ENCODE data around the gene RPP25L.

DNA sequence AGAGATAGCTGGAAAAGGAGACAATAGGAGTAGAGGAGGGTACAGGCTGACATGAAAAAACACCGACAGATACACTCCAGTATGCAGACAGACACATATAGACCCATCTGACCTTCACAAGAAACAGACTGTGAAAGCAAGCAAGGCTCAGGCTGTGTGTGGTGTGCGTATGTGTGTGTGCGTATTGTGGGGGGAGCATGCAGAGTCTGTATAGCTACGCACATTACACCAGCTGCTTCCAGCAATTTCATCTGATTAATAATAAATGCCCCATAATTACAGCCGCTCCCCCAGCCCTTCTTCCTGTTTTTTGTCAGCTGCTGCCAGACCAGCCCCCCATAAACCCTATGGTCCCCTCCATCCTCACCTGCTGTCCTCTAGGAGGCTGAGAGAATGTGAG, 29.1 kb downstream of the RPP25L start:
- no peak for TF ChIP-seq POLR2A (IDR thresholded peaks at IDR 0.05)
- TF ChIP-seq, protein P1, sequence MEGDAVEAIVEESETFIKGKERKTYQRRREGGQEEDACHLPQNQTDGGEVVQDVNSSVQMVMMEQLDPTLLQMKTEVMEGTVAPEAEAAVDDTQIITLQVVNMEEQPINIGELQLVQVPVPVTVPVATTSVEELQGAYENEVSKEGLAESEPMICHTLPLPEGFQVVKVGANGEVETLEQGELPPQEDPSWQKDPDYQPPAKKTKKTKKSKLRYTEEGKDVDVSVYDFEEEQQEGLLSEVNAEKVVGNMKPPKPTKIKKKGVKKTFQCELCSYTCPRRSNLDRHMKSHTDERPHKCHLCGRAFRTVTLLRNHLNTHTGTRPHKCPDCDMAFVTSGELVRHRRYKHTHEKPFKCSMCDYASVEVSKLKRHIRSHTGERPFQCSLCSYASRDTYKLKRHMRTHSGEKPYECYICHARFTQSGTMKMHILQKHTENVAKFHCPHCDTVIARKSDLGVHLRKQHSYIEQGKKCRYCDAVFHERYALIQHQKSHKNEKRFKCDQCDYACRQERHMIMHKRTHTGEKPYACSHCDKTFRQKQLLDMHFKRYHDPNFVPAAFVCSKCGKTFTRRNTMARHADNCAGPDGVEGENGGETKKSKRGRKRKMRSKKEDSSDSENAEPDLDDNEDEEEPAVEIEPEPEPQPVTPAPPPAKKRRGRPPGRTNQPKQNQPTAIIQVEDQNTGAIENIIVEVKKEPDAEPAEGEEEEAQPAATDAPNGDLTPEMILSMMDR (IDR thresholded peaks at IDR 0.05) = no peak
- TF ChIP-seq POLR2AphosphoS5 (IDR thresholded peaks at IDR 0.05) = no peak
- TF ChIP-seq EP300 (IDR thresholded peaks at IDR 0.05; ENCODE audit: low read depth) = no peak

Data from transverse colon (tissue), 4 donors.